Measurements from ENCODE around the gene NOTCH4.

The NOTCH4 gene

DNA sequence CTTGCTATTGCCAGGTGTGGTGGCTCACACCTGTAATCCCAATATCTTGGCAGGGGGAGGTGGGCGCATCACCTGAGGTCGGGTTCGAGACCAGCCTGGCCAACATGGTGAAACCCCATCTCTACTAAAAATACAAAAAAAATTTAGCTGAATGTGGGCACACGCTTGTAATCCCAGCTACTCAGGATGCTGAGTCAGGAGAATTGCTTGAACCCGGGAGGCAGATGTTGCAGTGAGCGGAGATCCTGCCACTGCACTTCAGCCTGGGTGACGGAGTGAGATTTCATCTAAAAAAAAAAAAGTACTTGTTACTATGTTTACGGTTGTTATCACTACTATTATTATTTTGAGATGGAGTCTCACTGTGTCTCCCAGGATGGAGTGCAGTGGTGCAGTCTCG lies 67.0 kb downstream of the NOTCH4 start:
- H3K9ac ChIP-seq (ENCODE audit: low read length) = no peak overlapping the region
- no peak overlapping the region for H3K4me2 ChIP-seq (ENCODE audit: low read depth, low read length)
- H3K79me2 ChIP-seq (ENCODE audit: low read length) = no peaks in the 10 kb centered on the region
- H3K4me3 ChIP-seq (ENCODE audit: low read length) = no peak overlapping the region
- 0 out of 2 replicates have a peak, but pooled peaks cover 4% of the 10 kb centered on the region for H3K4me1 ChIP-seq (ENCODE audit: low read length)
- TF ChIP-seq EZH2 (optimal IDR thresholded peaks at IDR 0.05; ENCODE audit: low read depth, low read length) = no peak
- no peak for TF ChIP-seq EZH2phosphoT487 (IDR thresholded peaks at IDR 0.05; ENCODE audit: low read length)
- no peak for TF ChIP-seq CTCF (IDR thresholded peaks at IDR 0.05; ENCODE audit: low read length)
- DNase-seq = no peak
- H3K36me3 ChIP-seq (replicated peaks; ENCODE audit: insufficient read depth, low read length) = no peaks in the 10 kb centered on the region
- no peak overlapping the region for H3K27ac ChIP-seq (ENCODE audit: low read length)
- no peaks in the 10 kb centered on the region for H3F3A ChIP-seq (ENCODE audit: insufficient read depth, low read length)
- H3K27me3 ChIP-seq (replicated peaks; ENCODE audit: insufficient read depth, low read length) = peaks cover 24% of the 10 kb centered on the region
- H3K9me3 ChIP-seq (replicated peaks; ENCODE audit: insufficient read depth, low read length) = no peaks in the 10 kb centered on the region
- H3K9me2 ChIP-seq (replicated peaks; ENCODE audit: insufficient read depth, low read length) = no peaks in the 10 kb centered on the region
- no peak overlapping the region for H2AFZ ChIP-seq (ENCODE audit: low read length)
- no peaks in the 10 kb centered on the region for H4K20me1 ChIP-seq (ENCODE audit: insufficient read depth, low read length)

DNA sequence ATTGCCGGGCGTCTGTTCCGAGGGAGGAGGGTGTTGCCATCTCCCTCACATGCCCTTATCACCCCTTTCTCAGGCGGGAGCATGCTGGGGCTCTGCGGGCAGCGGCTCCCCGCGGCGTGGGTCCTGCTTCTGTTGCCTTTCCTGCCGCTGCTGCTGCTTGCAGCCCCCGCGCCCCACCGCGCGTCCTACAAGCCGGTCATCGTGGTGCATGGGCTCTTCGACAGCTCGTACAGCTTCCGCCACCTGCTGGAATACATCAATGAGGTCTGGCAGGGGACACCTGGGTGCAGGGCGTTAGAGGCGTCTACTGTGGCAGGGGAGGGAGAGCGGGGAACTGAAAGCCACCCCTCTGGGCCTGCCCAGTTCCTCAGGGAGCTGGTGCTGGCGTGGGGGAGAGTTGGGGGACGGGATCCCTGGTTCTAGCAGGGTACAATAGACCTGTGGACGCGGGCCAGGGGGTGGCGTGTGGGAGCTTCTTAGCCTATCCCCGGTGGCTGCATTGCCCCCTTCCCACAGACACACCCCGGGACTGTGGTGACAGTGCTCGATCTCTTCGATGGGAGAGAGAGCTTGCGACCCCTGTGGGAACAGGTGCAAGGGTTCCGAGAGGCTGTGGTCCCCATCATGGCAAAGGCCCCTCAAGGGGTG lies 69.2 kb downstream of the NOTCH4 start:
- no peaks in the 10 kb centered on the region for H3K9me2 ChIP-seq (replicated peaks; ENCODE audit: insufficient read depth, low read length)
- H3K4me2 ChIP-seq (ENCODE audit: low read depth, low read length) = peak overlapping the region; percentile 99
- H2AFZ ChIP-seq (ENCODE audit: low read length) = peak overlapping the region; percentile 98
- no peaks in the 10 kb centered on the region for H3K79me2 ChIP-seq (ENCODE audit: low read length)
- H3K4me1 ChIP-seq (ENCODE audit: low read length) = 0 out of 2 replicates have a peak, but pooled peaks cover 4% of the 10 kb centered on the region
- peak overlapping the region; percentile 79 for H3K4me3 ChIP-seq (ENCODE audit: low read length)
- no peaks in the 10 kb centered on the region for H3F3A ChIP-seq (ENCODE audit: insufficient read depth, low read length)
- H3K9ac ChIP-seq (ENCODE audit: low read length) = peak overlapping the region; percentile 44; the same call in 1 of the 2 replicates
- no peaks in the 10 kb centered on the region for H3K36me3 ChIP-seq (replicated peaks; ENCODE audit: insufficient read depth, low read length)
- H4K20me1 ChIP-seq (ENCODE audit: insufficient read depth, low read length) = no peaks in the 10 kb centered on the region
- peak; percentile 74 for DNase-seq
- no peaks in the 10 kb centered on the region for H3K9me3 ChIP-seq (replicated peaks; ENCODE audit: insufficient read depth, low read length)
- peaks cover 43% of the 10 kb centered on the region for H3K27me3 ChIP-seq (replicated peaks; ENCODE audit: insufficient read depth, low read length)
- TF ChIP-seq EZH2 (optimal IDR thresholded peaks at IDR 0.05; ENCODE audit: low read depth, low read length) (no peak), CTCF (IDR thresholded peaks at IDR 0.05; ENCODE audit: low read length) (peak; percentile 67)
- H3K27ac ChIP-seq (ENCODE audit: low read length) = no peak overlapping the region

GRCh38 chr6:32153564-32154513 lies 70.0 kb downstream of the NOTCH4 start, which contains the start of gene PPT2:
Gene PPT2, plus strand, starts transcription at chr6:32154141. Its CDS starts 454 bp downstream, at chr6:32154595.
- peak within 1 kb of the TSS; percentile 44; the same call in 1 of the 2 replicates for H3K9ac ChIP-seq (ENCODE audit: low read length)
- no peaks in the 10 kb centered on the region for H3K9me3 ChIP-seq (replicated peaks; ENCODE audit: insufficient read depth, low read length)
- 0 out of 2 replicates have a peak, but pooled peaks cover 4% of the 10 kb centered on the region for H3K4me1 ChIP-seq (ENCODE audit: low read length)
- H3F3A ChIP-seq (ENCODE audit: insufficient read depth, low read length) = no peaks in the 10 kb centered on the region
- DNase-seq = peak; percentile 11
- H3K79me2 ChIP-seq (ENCODE audit: low read length) = no peaks in the 10 kb centered on the region
- no peaks in the 10 kb centered on the region for H3K9me2 ChIP-seq (replicated peaks; ENCODE audit: insufficient read depth, low read length)
- peaks cover 51% of the 10 kb centered on the region for H3K27me3 ChIP-seq (replicated peaks; ENCODE audit: insufficient read depth, low read length)
- peak within 1 kb of the TSS; percentile 98 for H2AFZ ChIP-seq (ENCODE audit: low read length)
- no peaks in the 10 kb centered on the region for H3K36me3 ChIP-seq (replicated peaks; ENCODE audit: insufficient read depth, low read length)
- no peaks in the 10 kb centered on the region for H4K20me1 ChIP-seq (ENCODE audit: insufficient read depth, low read length)
- no peak within 1 kb of the TSS for H3K27ac ChIP-seq (ENCODE audit: low read length)
- no peak for TF ChIP-seq EZH2 (optimal IDR thresholded peaks at IDR 0.05; ENCODE audit: low read depth, low read length)
- no peak for TF ChIP-seq CTCF (IDR thresholded peaks at IDR 0.05; ENCODE audit: low read length)
- TF ChIP-seq EZH2phosphoT487 (IDR thresholded peaks at IDR 0.05; ENCODE audit: low read length) = no peak
- H3K4me3 ChIP-seq (ENCODE audit: low read length) = peak within 1 kb of the TSS; percentile 79
- H3K4me2 ChIP-seq (ENCODE audit: low read depth, low read length) = peak within 1 kb of the TSS; percentile 99

Measured in MM.1S (cell line).